HG02884 (cell line): ENCODE data around the gene GCNT4.

Experiments used
- ATAC-seq: cut with Tn5 transposase; IDR thresholded peaks from one replicate; pipeline ENCODE4 v1.9.1; 2021; ENCODE audit warnings: mild to moderate bottlenecking, moderate library complexity; ENCODE audit not compliant: unreplicated experiment

Gene GCNT4

DNA sequence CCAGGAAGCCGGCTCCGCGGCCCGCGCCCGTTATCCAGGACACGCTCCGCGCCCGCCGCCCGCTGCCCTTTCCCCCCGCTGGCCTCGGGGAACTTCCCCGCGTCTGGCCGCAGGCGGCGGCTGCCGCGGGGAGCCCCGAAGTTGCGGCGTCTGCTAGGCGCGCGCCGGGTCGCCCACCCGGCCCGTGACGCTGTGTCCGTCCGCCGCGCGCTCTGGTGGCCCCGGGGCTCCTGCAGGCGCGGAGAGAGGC lies 621 bp upstream of the GCNT4 start:
- no peak for ATAC-seq

DNA sequence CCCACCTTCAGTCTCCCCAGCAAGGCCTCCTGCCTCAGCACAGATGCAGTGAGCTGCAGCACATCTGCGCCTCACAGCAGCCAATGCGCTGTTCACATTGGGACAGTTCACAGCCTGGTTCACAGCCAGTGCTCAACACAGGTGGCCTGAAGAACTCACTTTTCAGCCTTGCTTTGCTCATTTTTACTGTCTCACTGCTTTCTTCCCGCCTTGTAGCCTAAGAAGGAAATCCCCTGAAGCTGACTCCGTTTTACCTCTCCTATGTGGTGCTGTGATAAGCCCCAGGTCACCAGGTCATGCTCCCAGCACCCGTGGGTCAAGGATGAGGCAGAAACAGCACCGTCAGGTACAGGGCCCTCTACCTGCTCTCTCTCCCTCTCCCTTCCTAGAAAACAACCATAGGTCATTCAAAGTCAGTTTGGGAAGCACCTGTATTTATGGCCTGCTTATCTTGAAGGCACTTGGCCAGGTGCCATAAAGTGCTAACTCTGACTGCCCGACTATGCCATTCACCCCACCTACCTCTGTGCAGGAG lies 1.1 kb downstream of the GCNT4 start:
- no peak for ATAC-seq

DNA sequence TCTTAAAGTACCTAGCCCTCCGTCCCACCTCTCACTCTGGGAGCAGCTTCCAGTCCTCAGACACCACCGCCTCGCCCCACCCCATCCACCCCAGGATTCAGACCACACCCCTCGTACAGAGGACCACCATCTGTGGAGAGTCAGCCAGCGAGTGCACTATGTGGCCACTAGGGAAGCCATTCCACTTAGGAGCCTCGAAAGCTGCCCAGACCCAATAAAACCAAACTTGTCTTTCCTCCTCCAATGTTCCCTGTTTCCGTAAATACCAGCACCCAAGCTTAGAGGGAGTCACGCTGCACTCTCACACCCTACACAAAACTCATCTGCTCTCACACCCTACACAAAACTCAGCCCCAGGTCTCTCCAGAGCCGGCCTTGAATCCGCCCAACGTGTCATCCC lies 1.9 kb downstream of the GCNT4 start:
- ATAC-seq, result no peak

DNA sequence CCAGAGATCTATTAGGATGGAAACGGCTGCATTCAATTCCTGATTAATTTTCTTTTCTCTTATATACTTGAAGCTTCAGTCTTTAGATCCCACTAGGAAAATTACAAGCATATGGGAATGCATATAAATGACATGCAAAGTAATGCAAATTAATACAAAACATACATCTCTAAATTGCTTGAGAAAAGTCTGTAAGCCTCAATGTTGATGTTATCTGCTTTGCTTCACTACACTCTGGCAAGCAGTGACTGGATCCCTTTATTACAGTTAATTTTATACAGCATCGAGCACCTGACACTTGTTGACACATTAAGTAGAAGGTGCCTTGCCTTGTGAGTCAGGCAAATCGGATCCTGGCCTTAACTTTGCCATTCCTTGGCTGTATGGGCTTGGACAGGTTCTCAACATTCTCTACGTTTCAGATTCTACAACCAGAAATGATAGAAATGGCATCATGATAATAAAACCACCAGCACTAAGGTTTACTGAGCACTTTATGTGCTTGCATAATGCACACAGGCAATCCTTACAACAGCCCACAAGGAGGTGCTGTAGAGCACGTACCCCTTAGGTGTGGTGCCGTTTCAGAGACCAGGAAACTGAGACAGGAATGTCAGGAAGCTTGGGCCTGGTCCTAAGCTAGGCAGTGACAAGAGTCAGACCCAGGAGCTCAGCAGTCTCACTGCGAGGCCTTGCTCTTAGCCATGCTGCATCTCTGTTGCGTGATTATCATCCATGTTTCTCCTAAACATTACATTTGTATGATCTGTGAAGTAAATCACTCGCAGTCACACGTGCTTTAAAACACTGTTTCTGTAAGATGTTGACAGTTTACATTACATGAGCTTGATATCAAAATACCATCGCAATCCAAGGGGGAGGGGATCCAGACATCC lies 2.7 kb downstream of the GCNT4 start:
- no peak for ATAC-seq

DNA sequence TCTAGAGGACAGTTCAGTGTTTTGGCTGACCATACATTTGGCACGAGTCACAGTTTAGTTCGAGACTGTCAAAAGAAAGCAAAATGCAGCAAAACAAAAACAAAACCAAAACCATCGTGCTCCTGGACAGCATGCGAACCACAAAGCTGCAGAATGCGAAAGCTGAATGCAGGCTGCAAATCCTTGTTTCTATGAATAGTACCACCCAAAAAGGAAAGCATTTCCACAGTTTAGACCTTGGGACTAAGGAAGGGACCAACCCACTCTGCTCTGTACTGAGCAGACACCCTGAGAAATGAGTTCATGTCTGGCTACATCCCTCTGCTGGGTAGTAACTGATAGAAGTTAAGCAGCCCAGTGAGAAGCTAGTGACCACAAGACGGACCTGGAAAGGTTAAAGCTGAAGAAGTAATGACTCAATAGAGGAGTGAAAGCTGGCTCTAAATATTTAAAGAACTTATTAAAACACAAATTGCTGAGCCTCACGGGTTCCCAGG lies 3.9 kb downstream of the GCNT4 start:
- peak; percentile 41 for ATAC-seq

DNA sequence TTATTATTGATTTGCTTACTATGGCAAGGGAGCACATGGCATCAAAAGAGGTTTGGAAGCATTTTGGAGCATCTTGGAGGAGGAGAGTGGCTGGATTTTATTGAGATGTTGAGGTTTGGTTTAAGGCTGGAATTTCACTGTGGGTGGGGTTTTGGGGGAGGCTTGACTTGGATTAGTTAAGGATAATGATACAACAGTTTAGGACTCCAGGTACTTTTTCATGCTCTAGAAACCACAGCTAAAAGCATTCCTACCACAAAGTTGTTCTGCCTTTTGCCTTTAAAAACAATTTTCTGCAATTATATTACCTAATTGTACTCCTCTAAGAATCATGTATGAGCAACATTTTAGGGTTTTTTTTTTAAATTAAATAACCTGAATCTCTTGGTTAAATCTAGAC lies 5.0 kb downstream of the GCNT4 start:
- no peak for ATAC-seq

DNA sequence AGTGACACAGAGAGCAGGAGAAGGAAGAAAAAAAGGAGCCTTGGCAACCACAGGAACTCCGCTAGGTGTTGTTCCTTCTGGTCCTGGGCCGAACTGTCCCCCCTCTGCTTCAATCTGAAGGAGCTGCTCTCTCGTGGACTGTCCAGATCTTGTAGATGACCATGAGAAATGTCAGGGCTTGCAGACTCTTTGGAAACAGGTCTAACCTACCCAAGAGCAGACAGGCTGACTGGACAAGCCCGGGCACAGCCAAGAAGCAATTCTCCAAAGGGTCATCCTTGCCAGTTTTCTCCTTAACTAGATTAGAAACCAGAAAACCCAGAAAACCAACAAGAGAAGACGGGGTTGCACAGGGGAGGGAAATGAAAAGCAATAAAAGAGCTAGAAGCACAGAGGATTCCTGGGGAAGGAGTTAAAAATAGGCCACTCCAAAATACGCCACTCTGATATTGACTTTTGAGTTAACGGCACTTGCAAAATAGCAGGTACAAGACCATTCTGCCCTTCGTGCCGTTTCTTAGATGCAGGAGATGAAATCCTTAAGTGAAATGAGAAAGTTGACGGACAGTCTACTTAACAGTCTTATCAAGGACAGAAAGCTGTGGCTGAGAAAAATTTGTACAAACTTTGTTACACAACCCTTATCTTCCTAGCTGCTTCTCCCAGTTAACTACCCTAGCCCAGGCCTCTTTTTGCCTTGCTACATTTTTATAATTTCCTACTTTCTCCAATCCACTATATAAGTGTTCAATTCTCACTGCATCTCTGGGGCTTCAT lies 5.8 kb downstream of the GCNT4 start:
- no peak for ATAC-seq

DNA sequence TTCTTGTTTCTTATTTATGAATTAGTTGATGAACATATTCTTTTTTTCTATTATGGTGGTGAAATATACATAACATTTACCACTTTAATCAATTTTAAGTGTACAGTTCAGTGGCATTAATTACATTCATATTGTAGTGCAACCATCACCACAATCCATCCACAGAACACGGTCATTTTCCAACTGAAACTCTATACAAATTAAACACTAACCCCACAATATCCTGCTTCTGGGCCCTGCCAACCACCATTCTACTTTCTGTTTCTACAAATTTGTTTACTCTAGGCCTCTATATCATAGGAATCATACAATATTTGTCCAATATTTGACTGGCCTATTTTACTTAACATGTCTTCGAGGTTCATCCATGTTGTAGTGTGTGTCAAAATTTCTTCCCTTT lies 7.3 kb downstream of the GCNT4 start:
- no peak for ATAC-seq

DNA sequence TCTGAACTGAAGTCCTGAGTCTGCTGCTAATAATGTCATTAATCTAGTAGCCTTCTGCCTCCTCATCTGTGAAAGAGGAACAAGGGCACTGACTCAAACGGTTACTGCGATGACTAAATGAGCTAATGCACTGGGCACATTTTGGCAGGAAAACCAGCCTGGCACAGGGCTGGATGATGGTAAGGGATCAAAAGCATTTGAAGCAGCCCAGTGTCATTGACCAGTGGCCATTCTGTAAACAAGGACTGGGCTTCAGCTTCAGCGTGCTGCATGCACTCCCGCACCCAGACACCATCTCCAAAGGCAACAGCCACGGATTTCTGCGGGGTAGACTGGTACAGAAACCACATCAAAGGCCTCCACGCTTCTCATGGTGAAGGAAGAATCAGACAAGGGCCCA lies 8.0 kb downstream of the GCNT4 start:
- no peak for ATAC-seq

DNA sequence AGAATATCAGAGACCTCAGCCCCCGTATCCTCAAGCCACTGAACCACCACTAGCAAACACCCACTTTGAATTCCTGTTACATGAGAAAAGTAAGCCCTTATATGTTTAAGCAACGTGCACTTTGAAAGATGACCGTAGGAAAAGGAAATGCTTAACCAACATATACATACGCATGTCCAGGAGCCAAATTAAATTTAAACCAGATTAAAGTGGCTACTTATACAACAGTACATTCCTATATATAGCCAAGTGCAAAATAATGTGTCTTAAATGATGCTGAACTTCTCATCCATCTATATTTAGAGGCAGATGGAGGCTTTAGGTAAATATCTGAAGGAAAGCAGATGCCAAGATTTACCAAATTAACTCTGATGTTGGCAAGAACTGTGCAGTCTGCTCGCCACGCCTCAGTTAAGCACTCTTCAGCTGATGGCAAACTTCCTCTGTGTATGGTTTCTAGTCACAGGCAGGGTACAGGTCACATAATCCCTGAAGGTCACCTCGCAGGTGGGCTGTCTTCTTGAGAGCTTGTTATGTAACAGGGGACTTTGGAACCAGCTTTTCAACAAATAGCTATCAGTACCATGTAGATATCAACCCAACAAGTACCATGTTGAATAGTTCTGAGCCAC lies 8.6 kb downstream of the GCNT4 start:
- no peak for ATAC-seq

DNA sequence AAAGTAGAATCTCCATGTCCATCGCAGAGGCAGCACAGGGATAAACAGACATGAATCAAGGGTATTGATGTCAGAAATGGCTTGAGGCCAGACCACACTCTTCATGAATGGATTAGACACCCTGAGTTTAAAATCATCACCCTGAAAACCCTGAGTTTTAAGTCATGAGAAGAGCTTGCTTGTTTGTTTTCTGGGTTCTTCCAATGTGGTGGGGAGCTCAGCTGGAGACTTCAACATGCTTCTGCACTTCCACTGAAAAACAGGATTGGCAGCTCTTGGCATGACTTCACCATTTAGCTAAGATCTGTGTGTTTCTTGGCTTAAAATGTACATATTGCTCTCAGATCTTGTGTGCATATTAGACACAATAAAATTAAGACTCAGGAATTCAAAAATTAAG lies 9.8 kb downstream of the GCNT4 start:
- no peak for ATAC-seq

DNA sequence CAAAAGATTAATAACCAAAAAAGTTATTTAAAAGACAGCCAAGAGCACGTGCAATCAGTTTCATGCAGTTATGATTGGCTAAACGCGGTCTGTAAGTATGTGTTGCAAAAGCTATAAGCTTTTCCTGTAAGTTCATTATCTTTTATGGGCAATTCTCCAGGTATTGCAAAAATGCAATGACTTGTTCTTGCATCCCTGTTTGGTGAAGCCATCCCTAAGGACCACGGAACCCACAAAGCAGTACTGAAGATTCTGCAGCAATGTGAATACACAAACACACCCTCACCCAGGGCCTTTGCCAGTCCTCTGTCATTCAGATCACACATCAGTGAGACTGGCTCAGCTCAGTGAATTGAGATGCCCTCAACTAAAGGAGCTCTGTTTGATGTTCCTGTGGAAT lies 11.4 kb downstream of the GCNT4 start:
- ATAC-seq, result no peak

DNA sequence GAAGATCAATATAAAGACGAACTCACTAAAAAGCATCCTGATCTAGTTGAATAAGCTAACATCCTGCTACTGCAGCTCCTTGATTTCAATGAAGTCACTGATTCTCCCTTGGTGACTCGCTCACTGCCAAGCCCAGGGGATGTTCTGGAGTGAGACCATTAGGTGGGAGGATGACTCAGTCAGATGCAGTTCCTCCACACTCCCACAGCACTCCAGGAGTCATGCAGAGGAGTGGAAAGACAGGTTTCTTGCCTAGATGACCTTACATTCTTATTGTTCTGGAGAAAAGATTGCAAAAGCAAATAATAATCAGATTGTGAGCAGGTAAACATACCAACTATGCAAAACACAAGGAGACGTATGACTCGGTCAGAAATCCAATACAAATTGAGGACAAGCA lies 15.3 kb downstream of the GCNT4 start:
- ATAC-seq, result no peak

DNA sequence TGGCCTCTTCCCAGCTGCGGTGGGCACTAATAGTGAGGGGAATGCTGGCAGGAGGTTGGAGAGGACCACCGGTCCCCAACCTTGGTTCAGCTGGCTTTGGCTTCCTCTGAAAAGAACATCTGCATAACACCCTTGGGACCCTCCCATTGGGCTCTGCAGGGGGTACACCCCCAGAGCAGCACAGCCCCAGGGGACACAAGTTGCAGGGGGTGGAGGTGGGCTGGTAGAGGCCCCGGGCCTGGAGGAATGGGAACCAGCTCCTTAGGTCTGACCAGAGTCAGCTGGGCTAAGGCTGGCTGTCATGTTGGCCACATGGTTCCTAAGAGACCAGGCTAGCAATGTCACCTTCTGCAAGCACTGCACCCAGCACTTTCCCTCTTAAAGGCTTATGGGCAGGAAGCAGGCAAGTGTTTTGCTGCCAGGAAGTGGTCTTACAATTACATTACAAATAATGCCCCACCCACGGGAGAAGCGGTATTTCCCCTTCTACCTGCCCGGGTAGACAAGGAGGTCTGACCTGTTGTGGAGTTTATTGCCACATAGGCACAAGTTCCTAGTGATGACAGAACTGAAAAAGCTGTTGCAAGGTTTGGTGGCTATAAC lies 18.1 kb downstream of the GCNT4 start:
- no peak for ATAC-seq

DNA sequence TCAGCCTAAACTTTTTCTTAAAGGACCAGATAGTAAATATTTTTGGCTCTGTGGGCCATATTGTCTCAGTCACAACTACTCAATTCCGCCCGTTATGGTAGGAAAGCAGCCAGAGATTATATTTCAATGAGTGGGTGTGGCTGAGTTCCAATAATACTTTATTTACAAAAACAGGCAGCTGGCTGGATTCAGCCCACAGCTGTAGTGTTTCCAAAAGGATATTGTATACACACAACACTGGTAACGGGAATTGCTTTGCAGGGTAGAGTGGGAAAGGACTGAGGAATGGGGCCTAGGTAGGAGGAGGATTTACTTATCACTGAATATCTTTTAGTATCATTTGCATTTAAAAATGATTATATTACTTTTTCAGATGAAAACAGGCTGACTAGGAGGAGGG lies 21.0 kb downstream of the GCNT4 start:
- no peak for ATAC-seq

DNA sequence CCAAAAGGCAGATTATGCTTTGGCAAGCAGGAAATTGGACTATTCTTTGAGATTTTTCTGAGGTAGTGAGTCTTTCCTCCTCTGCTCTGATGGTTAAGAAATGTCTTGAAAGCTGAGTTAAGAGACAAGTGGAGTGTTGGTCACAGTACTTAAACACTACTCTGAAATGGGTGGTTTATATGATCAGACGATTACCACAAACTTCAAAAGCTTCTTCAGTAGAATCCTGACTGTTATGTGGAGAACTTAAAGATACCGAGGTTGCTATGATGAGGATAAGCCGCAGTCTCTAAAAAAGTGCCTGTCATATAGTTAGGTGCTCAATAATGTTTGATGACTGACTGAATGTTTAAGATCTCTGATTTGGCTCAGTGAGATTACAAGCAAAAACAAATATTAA lies 24.3 kb downstream of the GCNT4 start:
- no peak for ATAC-seq

DNA sequence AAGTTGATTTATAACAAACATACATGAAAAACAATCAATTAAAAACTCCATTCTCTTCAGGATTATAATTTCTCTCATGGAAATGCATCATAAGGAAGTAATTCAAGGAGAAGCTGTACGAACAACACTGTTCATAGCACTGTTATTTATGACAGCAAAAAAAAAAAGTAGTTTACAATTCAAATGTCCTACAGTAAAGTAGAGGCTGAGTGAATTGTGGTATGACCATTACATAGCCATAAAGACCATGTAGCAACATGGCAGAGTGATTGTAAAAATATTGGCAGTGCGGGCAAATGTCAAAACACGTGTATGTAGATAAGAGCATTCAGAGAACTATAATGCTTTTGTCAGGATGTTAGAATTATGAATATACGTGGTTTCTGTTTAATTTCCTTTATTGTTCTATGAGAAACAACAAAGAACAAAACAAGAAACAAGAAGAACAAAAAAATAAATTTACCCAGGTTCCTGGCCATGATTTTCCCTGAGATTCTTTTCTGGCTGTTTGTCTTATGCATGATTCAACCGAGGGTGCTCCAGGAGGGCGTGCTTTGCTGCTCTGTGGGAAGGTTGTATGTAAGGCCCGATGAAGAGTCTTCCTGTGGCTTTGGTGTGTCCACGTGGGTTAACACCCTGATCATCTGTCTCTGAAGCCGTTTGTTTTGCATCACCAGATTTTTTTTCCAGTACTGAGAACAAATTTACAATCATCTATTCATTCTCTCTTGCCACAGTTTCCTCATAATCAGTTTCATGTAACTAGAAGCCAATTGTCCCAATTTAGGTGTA lies 28.8 kb downstream of the GCNT4 start:
- no peak for ATAC-seq

DNA sequence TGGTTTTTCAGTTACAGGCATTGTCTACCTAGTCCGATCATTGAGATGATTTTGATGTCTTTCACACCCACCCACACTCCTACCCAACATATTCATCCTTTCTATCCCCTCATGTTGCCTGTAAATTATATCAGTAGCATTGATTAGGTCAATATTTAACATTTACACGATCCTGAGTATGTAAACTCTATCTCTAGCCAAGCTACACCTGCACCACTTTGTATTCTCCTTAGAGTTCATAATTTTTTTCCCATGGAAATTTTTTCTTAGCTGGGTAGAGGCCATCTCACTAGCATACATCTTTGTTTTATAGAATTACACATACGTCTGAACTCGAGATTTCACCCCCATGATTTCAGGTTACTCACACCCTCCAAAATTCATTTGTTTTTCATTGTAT lies 30.6 kb downstream of the GCNT4 start:
- no peak for ATAC-seq

DNA sequence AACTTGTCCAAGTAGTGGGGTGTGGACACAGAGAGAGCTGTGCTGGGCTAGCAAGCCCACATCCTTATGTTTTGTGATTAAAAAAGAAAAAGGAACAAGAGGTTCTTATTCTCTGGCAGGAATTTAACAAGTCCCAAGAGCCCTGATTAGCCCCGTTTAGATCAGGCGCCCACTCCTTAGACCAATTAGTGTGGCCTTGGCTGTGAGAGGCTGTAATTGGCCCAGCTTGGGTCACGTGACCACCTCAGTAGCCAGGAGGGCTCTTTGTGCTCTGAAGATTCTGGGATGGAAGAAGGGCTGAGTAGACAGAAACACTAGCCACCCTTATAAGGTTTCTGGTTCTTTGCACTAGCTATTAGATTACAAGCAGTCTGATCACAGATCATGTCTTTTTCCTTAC lies 31.1 kb downstream of the GCNT4 start:
- ATAC-seq, result no peak

DNA sequence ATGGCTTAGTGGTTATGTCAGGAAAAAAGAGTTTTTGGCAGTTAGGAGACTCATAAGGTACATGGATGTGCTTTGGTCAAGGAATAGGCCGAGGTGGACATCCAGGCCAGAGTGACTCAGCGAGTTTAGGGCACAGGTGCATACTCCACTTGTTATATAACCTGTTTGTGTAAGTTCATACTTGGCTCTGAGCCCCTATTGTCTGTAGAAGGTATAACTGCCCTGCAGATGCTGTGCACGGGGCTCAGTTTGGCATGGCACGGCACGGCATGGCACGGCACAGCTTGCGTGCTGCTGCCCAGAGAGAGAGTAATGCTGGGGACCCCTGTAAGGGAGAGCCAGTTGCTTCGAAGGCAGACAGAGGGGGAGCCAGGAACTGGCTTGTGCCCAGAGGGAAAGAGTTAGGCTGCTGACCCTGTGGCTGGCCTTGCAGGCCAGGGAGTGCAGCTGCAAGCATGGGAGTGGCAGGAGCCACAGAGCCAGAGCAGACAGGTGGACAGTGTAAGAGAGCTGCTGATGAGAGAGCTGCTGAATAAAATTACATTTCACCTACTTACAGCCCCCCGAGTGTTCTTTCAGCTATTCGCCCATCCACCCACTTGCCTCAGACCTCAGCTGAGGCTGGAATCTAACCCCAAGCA lies 32.2 kb downstream of the GCNT4 start:
- no peak for ATAC-seq
